Left ventricle myocardium inferior (tissue), 1 donor: Measurements from ENCODE around the gene GABRR2. TPM values are rescaled to one million over a fixed set of nuclear protein-coding genes. Genes with fewer than 3 reads are reported as not detected.

Source experiments
- DNase-seq: peaks from one replicate; pipeline ENCODE4 v3.0.0-alpha.2; 2020
- H3K27ac ChIP-seq: fragments of 200-600 bp; replicated peaks from 2 replicates; pipeline ENCODE4 v1.8.0; 2021
- H3K27me3 ChIP-seq: fragments of 200-600 bp; 2 replicates; pipeline ENCODE4 v1.8.0; 2021; ENCODE audit warnings: low read depth
- H3K36me3 ChIP-seq: fragments of 200-600 bp; 2 replicates; pipeline ENCODE4 v1.8.0; 2021
- H3K4me1 ChIP-seq: fragments of 200-600 bp; 2 replicates; pipeline ENCODE4 v1.8.0; 2021
- H3K4me3 ChIP-seq: fragments of 200-600 bp; 2 replicates; pipeline ENCODE4 v1.8.0; 2021; ENCODE audit warnings: mild to moderate bottlenecking, moderate library complexity
- H3K9me3 ChIP-seq: fragments of 200-600 bp; replicated peaks from 2 replicates; pipeline ENCODE4 v1.8.0; 2021
- CTCF ChIP-seq: fragments of 200-600 bp; IDR thresholded peaks from 2 replicates; pipeline ENCODE4 v1.8.0; 2021; ENCODE audit warnings: antibody characterized with exemption, mild to moderate bottlenecking, borderline replicate concordance
- intact Hi-C: fragments of 100-400 bp; cut with micrococcal nuclease; formaldehyde crosslinking; loops from one replicate; pipeline ENCODE4 v1.11.0; 2022
- total RNA-seq: library from RNA; stranded (reverse); fragmentation: NEBNext Ultra II Directional; extraction: Animal tissue kit (Norgen Biotek cat#: 25700); gene quantifications from one replicate; pipeline ENCODE4 v1.2.1, GENCODE V29; 2021
- donor health status: DM: no; HTN: yes; CAD: no; lungs with severe emphysema.

The GABRR2 gene
- total RNA-seq, 1 donor from 2014 or later = 0.69 TPM

GRCh38 chr6:89255417-89255816 lies 59.7 kb downstream of the GABRR2 start:
- Histone ChIP-seq H3K27ac (no peak overlapping the region), H3K27me3 (no peaks in the 10 kb centered on the region), H3K9me3 (no peaks in the 10 kb centered on the region), H3K4me1 (no peaks in the 10 kb centered on the region), H3K36me3 (no peaks in the 10 kb centered on the region), H3K4me3 (no peak overlapping the region)
- DNase-seq = no peak
- TF ChIP-seq CTCF = no peak
- intact Hi-C loops = no loop called here

- intact Hi-C loops = no loop called here
These were observed 60.5 kb downstream of the GABRR2 start for GRCh38 chr6:89254569-89254968.

GRCh38 chr6:89252907-89253306 lies 62.2 kb downstream of the GABRR2 start:
- intact Hi-C loops = no loop called here
- no peaks in the 10 kb centered on the region for H3K9me3 ChIP-seq
- no peaks in the 10 kb centered on the region for H3K27me3 ChIP-seq
- H3K4me1 ChIP-seq = no peaks in the 10 kb centered on the region
- H3K4me3 ChIP-seq = no peak overlapping the region
- no peak overlapping the region for H3K27ac ChIP-seq
- H3K36me3 ChIP-seq = no peaks in the 10 kb centered on the region
- no peak for DNase-seq
- no peak for TF ChIP-seq CTCF

More at GRCh38 chr6:89254569-89254968, 60.5 kb downstream of the GABRR2 start:
- Histone ChIP-seq H3K27ac (no peak overlapping the region), H3K27me3 (no peaks in the 10 kb centered on the region), H3K4me3 (no peak overlapping the region), H3K9me3 (no peaks in the 10 kb centered on the region), H3K4me1 (no peaks in the 10 kb centered on the region), H3K36me3 (no peaks in the 10 kb centered on the region)
- no peak for DNase-seq
- TF ChIP-seq CTCF = no peak

GRCh38 chr6:89251976-89252375 lies 63.1 kb downstream of the GABRR2 start:
- Histone ChIP-seq H3K9me3 (no peaks in the 10 kb centered on the region), H3K27me3 (no peaks in the 10 kb centered on the region), H3K4me1 (no peaks in the 10 kb centered on the region), H3K36me3 (no peaks in the 10 kb centered on the region), H3K4me3 (no peak overlapping the region), H3K27ac (no peak overlapping the region)
- TF ChIP-seq CTCF = no peak
- intact Hi-C loops = no loop called here
- DNase-seq = no peak

DNA sequence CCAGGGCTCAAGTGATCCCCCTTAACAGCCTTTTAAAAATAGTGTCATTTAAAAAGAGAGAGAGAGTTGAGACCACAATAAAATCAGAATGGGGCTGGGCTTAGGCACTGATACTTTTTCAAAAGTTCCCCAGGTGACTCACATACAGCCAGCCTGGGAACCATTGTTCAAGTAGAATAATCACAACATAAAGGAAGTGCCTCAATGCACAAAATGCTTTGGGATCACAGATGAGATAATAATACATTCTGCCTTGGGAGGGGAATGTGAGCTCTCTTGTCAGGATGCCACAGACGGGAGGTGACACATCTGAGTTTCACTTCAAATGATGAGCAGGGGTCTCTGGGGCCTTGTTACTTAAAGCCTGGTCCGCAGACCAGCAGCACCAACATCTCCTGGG lies 63.9 kb downstream of the GABRR2 start:
- H3K4me3 ChIP-seq = no peak overlapping the region
- intact Hi-C loops = no loop called here
- H3K36me3 ChIP-seq = no peaks in the 10 kb centered on the region
- TF ChIP-seq CTCF = no peak
- no peaks in the 10 kb centered on the region for H3K4me1 ChIP-seq
- no peak for DNase-seq
- H3K27ac ChIP-seq = no peak overlapping the region
- H3K9me3 ChIP-seq = no peaks in the 10 kb centered on the region
- H3K27me3 ChIP-seq = no peaks in the 10 kb centered on the region

DNA sequence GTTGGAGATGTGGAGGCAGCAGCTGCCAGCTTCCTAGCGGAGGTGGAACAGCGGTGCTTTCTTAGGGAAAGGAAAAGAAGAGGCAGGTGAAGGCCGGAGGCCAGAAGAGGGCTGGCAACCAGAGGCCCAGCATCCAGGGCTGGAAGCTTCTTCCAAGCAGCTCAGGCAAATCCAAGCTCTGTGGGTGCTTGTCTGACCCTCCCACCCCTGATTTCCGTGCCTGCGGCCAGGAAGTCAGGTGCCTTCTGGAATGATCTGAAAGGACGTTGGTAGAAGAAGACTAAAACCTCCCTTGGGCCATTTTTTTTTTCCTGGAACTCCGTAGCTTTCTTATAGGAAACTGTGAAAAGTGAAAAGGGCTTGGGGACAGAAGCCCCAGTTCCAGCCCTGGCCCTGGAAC lies 64.9 kb downstream of the GABRR2 start:
- Histone ChIP-seq H3K36me3 (no peaks in the 10 kb centered on the region), H3K27ac (no peak overlapping the region), H3K4me1 (no peaks in the 10 kb centered on the region), H3K9me3 (no peaks in the 10 kb centered on the region), H3K4me3 (no peak overlapping the region), H3K27me3 (no peaks in the 10 kb centered on the region)
- intact Hi-C loops = no loop called here
- no peak for TF ChIP-seq CTCF
- DNase-seq = no peak
